Peyer's patch (tissue), 4 donors: ENCODE results near the gene CRISP3.

Experiments
- CTCF ChIP-seq, 6 experiments: fragments of 450-650 bp in 4 of 6; fragments of 200-600 bp in 2 of 6; sonication (generic) in 1 of 6; IDR thresholded peaks; one replicate each; pipeline ENCODE4 v1.5.1; 2017 to 2019; ENCODE audit warnings: antibody characterized with exemption in 6 of 6, mild to moderate bottlenecking in 3 of 6, moderate library complexity in 1 of 6
- POLR2A ChIP-seq, 2 donors: fragments of 450-650 bp; IDR thresholded peaks; one replicate each; pipeline ENCODE4 v1.5.1; 2017; ENCODE audit warnings: antibody characterized with exemption in 2 of 2, mild to moderate bottlenecking in 2 of 2, moderate library complexity in 2 of 2

- TF ChIP-seq CTCF (IDR thresholded peaks at IDR 0.05) = no peak
- no peak for TF ChIP-seq POLR2A (IDR thresholded peaks at IDR 0.05)
Observed at GRCh38 chr6:49766762-49767161, 22.6 kb upstream of the CRISP3 start.
